HL-60 (cell line): Measurements from ENCODE around the gene IGFL2.

Experiments used
- CTCF ChIP-seq: IDR thresholded peaks from one replicate; pipeline ENCODE4 v1.5.1; 2011; ENCODE audit warnings: low read length, control low read depth, inconsistent platforms; ENCODE audit not compliant: insufficient read depth
- GABPA ChIP-seq: IDR thresholded peaks from 2 replicates; pipeline ENCODE4 v1.6.1; 2012; ENCODE audit warnings: low read depth
- POLR2AphosphoS5 ChIP-seq: IDR thresholded peaks from 2 replicates; pipeline ENCODE4 v1.6.1; 2012; ENCODE audit warnings: low read depth
- REST ChIP-seq: IDR thresholded peaks from 2 replicates; pipeline ENCODE4 v1.6.1; 2012; ENCODE audit warnings: low read depth; ENCODE audit not compliant: insufficient replicate concordance

GRCh38 chr19:46179076-46179759 is 31.2 kb downstream of the IGFL2 start:
- no peak for TF ChIP-seq CTCF
- TF ChIP-seq POLR2AphosphoS5, result no peak
- TF ChIP-seq REST, result no peak
- no peak for TF ChIP-seq GABPA
